ENCODE measurements around the gene PIM1. TPM values are rescaled to one million over a fixed set of nuclear protein-coding genes. Genes with fewer than 3 reads are reported as not detected.

Gene PIM1
- total and polyA plus RNA-seq, 9 of the 15 experiments (the other 6 are each of a cell fraction or from before 2014, with no cell fraction given) = 19.0 to 789 (median 212) TPM

- TF ChIP-seq ZSCAN32 (CRISPR knock-in tag; IDR thresholded peaks at IDR 0.05) (0 out of 2 replicates have a peak, but pooled peaks have one; percentile 9), AFF1 (IDR thresholded peaks at IDR 0.05; ENCODE audit: low read depth in 1 of 2, partially characterized antibody in 2 of 2) (peak; percentile 10 to 37), NBN (IDR thresholded peaks at IDR 0.05; ENCODE audit: low read depth) (no peak), PBX2 (CRISPR knock-in tag; IDR thresholded peaks at IDR 0.05; ENCODE audit: low read depth) (no peak), PBX2 (tag; conservative IDR thresholded peaks at IDR 0.05; ENCODE audit: low read depth) (peak; percentile 83), MEIS2 (IDR thresholded peaks at IDR 0.05; ENCODE audit: partially characterized antibody) (peak; percentile 85), ZBTB11 (CRISPR knock-in tag; IDR thresholded peaks at IDR 0.05) (no peak), ZFPM2 (CRISPR knock-in tag; IDR thresholded peaks at IDR 0.05) (no peak; the same call in 1 of the 2 replicates), ELF2 (CRISPR knock-in tag; IDR thresholded peaks at IDR 0.05) (no peak), ARID3A (IDR thresholded peaks at IDR 0.05; ENCODE audit: borderline replicate concordance, low read depth, low read length) (no peak), NEUROD1 (IDR thresholded peaks at IDR 0.05; ENCODE audit: borderline replicate concordance, low read depth, low read length, partially characterized antibody) (no peak), RAD21 (CRISPR knock-in tag; conservative IDR thresholded peaks at IDR 0.05 in 1 of 2, IDR thresholded peaks at IDR 0.05 in 1 of 2) (no peak), SAFB2 (IDR thresholded peaks at IDR 0.05; ENCODE audit: borderline replicate concordance, low read depth, low read length, severe bottlenecking) (no peak), MAZ (CRISPR knock-in tag; conservative IDR thresholded peaks at IDR 0.05 in 1 of 2, IDR thresholded peaks at IDR 0.05 in 1 of 2) (no peak)
These were observed 3.0 kb downstream of the PIM1 start (continued) for GRCh38 chr6:37172912-37173492.
